Measurements from ENCODE around the gene ITGB2.
"Not testable (repeated sequence)": the region's sequence is repeated elsewhere in the genome, so short reads cannot be mapped to it uniquely, and the experiment has no call there.

The ITGB2 gene

GRCh38 chr21:44925378-44925755, 4.7 kb upstream of the ITGB2 start:
- DNase-seq: no peak

GRCh38 chr21:44924606-44925377, 4.1 kb upstream of the ITGB2 start:
- DNase-seq: no peak

GRCh38 chr21:44923480-44924084, 2.9 kb upstream of the ITGB2 start:
- no peak for DNase-seq

GRCh38 chr21:44921928-44922327, 1.2 kb upstream of the ITGB2 start:
- DNase-seq: no peak

- no peak for DNase-seq
Observed at GRCh38 chr21:44919913-44920693, 596 bp downstream of the ITGB2 start.

- no peak for DNase-seq
Observed at GRCh38 chr21:44919111-44919912, 1.4 kb downstream of the ITGB2 start.

- DNase-seq: no peak
Observed at GRCh38 chr21:44918581-44919033, 2.1 kb downstream of the ITGB2 start.

GRCh38 chr21:44918107-44918470, 2.6 kb downstream of the ITGB2 start:
- no peak for DNase-seq

GRCh38 chr21:44917446-44918106, 3.1 kb downstream of the ITGB2 start:
- no peak for DNase-seq

GRCh38 chr21:44916965-44917364, 3.7 kb downstream of the ITGB2 start:
- DNase-seq: no peak

GRCh38 chr21:44914176-44914874, 6.4 kb downstream of the ITGB2 start:
- no peak for DNase-seq

- DNase-seq: no peak
Observed at GRCh38 chr21:44913425-44914175, 7.1 kb downstream of the ITGB2 start.

- DNase-seq: not testable (repeated sequence)
Observed at GRCh38 chr21:44912506-44913412, 7.9 kb downstream of the ITGB2 start.

GRCh38 chr21:44912158-44912473, 8.6 kb downstream of the ITGB2 start:
- no peak for DNase-seq

- DNase-seq: peak; percentile 87
Observed at GRCh38 chr21:44911384-44912157, 9.1 kb downstream of the ITGB2 start.

GRCh38 chr21:44911068-44911383, 9.7 kb downstream of the ITGB2 start:
- no peak for DNase-seq

GRCh38 chr21:44910229-44911067, 10.3 kb downstream of the ITGB2 start:
- DNase-seq: no peak

GRCh38 chr21:44909719-44910118, 11.0 kb downstream of the ITGB2 start:
- DNase-seq: no peak

GRCh38 chr21:44908908-44909307, 11.8 kb downstream of the ITGB2 start:
- no peak for DNase-seq

All from NCI-H1092 treated with DMSO at 0.1 percent for 48 hours (cell line).